ENCODE results near the gene CAMSAP3. TPM values are rescaled to one million over a fixed set of nuclear protein-coding genes. Genes with fewer than 3 reads are reported as not detected.

CAMSAP3 gene
- total and polyA plus RNA-seq, 2 donors (not counting 1 experiment from before 2014, with no cell fraction given) = 1.0 to 1.3 TPM

DNA sequence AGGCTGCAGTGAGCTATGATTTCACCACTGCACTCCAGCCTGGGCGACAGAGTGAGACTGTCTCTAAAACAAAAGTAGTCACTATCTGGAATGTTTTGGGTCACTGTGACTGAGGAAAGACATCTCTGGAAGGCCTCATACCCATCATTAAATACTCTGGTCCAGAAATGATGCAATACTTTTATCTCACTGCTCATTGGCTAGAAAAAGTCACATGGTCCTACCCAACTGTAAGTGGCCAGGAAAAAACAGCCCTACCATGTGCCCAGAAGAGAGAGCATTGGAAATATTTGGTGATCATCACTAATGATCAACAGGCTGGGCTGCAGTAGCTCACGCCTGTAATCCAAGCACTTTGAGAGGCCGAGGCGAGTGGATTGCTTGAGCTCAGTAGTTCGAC lies 30.3 kb upstream of the CAMSAP3 start:
- intact Hi-C loops (cut with micrococcal nuclease) = loop anchor here (5.0 kb wide), 1 partner anchor 587 kb away; no protein-coding TSS in a partner anchor
- no peaks in the 10 kb centered on the region for H3K4me1 ChIP-seq (ENCODE audit: control insufficient read depth in 2 of 2, insufficient read depth in 2 of 2, low read length in 2 of 2)
- no peaks in the 10 kb centered on the region for H3K79me2 ChIP-seq (ENCODE audit: control insufficient read depth, insufficient read depth, low read length)
- no peak overlapping the region for H3K4me2 ChIP-seq (replicated peaks; ENCODE audit: low read depth, low read length, poor library complexity, severe bottlenecking)
- TF ChIP-seq, protein P1, sequence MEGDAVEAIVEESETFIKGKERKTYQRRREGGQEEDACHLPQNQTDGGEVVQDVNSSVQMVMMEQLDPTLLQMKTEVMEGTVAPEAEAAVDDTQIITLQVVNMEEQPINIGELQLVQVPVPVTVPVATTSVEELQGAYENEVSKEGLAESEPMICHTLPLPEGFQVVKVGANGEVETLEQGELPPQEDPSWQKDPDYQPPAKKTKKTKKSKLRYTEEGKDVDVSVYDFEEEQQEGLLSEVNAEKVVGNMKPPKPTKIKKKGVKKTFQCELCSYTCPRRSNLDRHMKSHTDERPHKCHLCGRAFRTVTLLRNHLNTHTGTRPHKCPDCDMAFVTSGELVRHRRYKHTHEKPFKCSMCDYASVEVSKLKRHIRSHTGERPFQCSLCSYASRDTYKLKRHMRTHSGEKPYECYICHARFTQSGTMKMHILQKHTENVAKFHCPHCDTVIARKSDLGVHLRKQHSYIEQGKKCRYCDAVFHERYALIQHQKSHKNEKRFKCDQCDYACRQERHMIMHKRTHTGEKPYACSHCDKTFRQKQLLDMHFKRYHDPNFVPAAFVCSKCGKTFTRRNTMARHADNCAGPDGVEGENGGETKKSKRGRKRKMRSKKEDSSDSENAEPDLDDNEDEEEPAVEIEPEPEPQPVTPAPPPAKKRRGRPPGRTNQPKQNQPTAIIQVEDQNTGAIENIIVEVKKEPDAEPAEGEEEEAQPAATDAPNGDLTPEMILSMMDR (IDR thresholded peaks at IDR 0.05) = no peak
- no peak for TF ChIP-seq EZH2 (IDR thresholded peaks at IDR 0.05; ENCODE audit: borderline replicate concordance, insufficient read depth, low read depth, low read length, poor library complexity, severe bottlenecking)
- CTCF ChIA-PET = interaction anchor here (1.1 kb wide), 1 partner anchor 19 kb away, joined by 3 read pairs; no protein-coding TSS in a partner anchor
- Mint-ChIP-seq H3K27ac (no peak overlapping the region), H3K9me3 (ENCODE audit: insufficient read depth) (peaks cover 1% of the 10 kb centered on the region), H3K27me3 (no peaks in the 10 kb centered on the region), H3K4me3 (no peak overlapping the region), H3K4me1 (peaks cover 2% of the 10 kb centered on the region)
- H3K4me3 ChIP-seq (ENCODE audit: control extremely low read depth in 1 of 5, extremely low read depth in 1 of 5, insufficient read depth in 1 of 5, low read depth in 2 of 5, low read length in 4 of 5) = no peak overlapping the region
- H4K20me1 ChIP-seq (ENCODE audit: control insufficient read depth, insufficient read depth, low read length, poor library complexity, severe bottlenecking) = no peaks in the 10 kb centered on the region
- 100% methylated on average over 1 of the region's 5 CpGs for WGBS (ENCODE audit: insufficient coverage)
- no peak overlapping the region for H2AFZ ChIP-seq (ENCODE audit: insufficient read depth, low read depth, low read length, poor library complexity, severe bottlenecking)
- H3K9ac ChIP-seq (ENCODE audit: low read length) = no peak overlapping the region
- DNase-seq (no peak), ATAC-seq (ENCODE audit: low read depth) (no peak)
- H3K9me3 ChIP-seq (ENCODE audit: control extremely low read depth in 1 of 3, control insufficient read depth in 2 of 3, insufficient read depth in 1 of 3, low read length in 2 of 3) = peaks cover 0 to 6% (median 0%) of the 10 kb centered on the region in 3 donors
- no peak overlapping the region for H3K27ac ChIP-seq (ENCODE audit: low read length in 2 of 2)
- POLR2A ChIA-PET = no interaction called here
- H3K27me3 ChIP-seq (replicated peaks in 1 of 4; ENCODE audit: control extremely low read depth in 1 of 4, control insufficient read depth in 3 of 4, insufficient read depth in 4 of 4, low read length in 3 of 4) = no peaks in the 10 kb centered on the region
- H3K36me3 ChIP-seq (replicated peaks in 1 of 2; ENCODE audit: control extremely low read depth in 1 of 2, control insufficient read depth in 1 of 2, extremely low read depth in 1 of 2, insufficient read depth in 2 of 2, low read length in 1 of 2) = peaks cover 0 to 7% of the 10 kb centered on the region in 2 experiments

DNA sequence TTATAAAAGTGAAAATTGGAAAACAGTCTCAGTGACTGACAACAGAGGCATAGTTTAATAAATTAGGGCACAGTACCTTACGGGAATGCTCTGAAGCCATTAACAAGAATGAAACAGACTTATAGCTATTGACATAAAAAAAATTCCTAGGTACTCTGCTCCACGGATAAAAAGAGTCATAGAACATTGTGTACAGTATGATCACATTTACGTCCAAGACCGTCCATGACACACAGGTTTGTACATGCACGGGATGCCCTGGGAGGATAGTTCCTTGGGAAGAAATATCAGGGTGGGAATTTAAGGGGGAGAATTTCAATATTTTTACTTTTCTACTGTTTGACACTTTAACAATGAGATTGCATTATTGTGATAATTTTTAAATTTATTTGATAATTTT lies 24.9 kb upstream of the CAMSAP3 start:
- no peaks in the 10 kb centered on the region for H3K9me3 Mint-ChIP-seq (ENCODE audit: insufficient read depth)
- ATAC-seq (ENCODE audit: low read depth) = no peak
- H3K4me2 ChIP-seq (replicated peaks; ENCODE audit: low read depth, low read length, poor library complexity, severe bottlenecking) = no peak overlapping the region
- no peak overlapping the region for H3K27ac Mint-ChIP-seq
- WGBS (ENCODE audit: insufficient coverage) = no CpG with 5 or more reads among the region's 5 CpGs
- H3K4me3 Mint-ChIP-seq = no peak overlapping the region
- no peak for TF ChIP-seq EZH2 (IDR thresholded peaks at IDR 0.05; ENCODE audit: borderline replicate concordance, insufficient read depth, low read depth, low read length, poor library complexity, severe bottlenecking)
- TF ChIP-seq, protein P1 (IDR thresholded peaks at IDR 0.05) = no peak
- ChIA-PET CTCF (interaction anchor here (0.5 kb wide), 1 partner anchor 17 kb away, joined by 3 read pairs; no protein-coding TSS in a partner anchor), POLR2A (no interaction called here)
- no peaks in the 10 kb centered on the region for H4K20me1 ChIP-seq (ENCODE audit: control insufficient read depth, insufficient read depth, low read length, poor library complexity, severe bottlenecking)
- H3K27me3 ChIP-seq (replicated peaks in 1 of 4; ENCODE audit: control extremely low read depth in 1 of 4, control insufficient read depth in 3 of 4, insufficient read depth in 4 of 4, low read length in 3 of 4) = no peaks in the 10 kb centered on the region
- peaks cover 2% of the 10 kb centered on the region for H3K4me1 Mint-ChIP-seq
- H2AFZ ChIP-seq (ENCODE audit: insufficient read depth, low read depth, low read length, poor library complexity, severe bottlenecking) = no peak overlapping the region
- intact Hi-C loops (cut with micrococcal nuclease) = no loop called here
- H3K27ac ChIP-seq (ENCODE audit: low read length in 2 of 2) = no peak overlapping the region
- no peak for DNase-seq
- no peak overlapping the region for H3K4me3 ChIP-seq (ENCODE audit: control extremely low read depth in 1 of 5, extremely low read depth in 1 of 5, insufficient read depth in 1 of 5, low read depth in 2 of 5, low read length in 4 of 5)
- H3K27me3 Mint-ChIP-seq = peaks cover 6% of the 10 kb centered on the region
- no peak overlapping the region for H3K9ac ChIP-seq (ENCODE audit: low read length)
- H3K9me3 ChIP-seq (ENCODE audit: control extremely low read depth in 1 of 3, control insufficient read depth in 2 of 3, insufficient read depth in 1 of 3, low read length in 2 of 3) = no peaks in the 10 kb centered on the region
- H3K79me2 ChIP-seq (ENCODE audit: control insufficient read depth, insufficient read depth, low read length) = no peaks in the 10 kb centered on the region
- H3K36me3 ChIP-seq (replicated peaks in 1 of 2; ENCODE audit: control extremely low read depth in 1 of 2, control insufficient read depth in 1 of 2, extremely low read depth in 1 of 2, insufficient read depth in 2 of 2, low read length in 1 of 2) = no peaks in the 10 kb centered on the region
- H3K4me1 ChIP-seq (ENCODE audit: control insufficient read depth in 2 of 2, insufficient read depth in 2 of 2, low read length in 2 of 2) = no peaks in the 10 kb centered on the region

All from B cell (primary cell).